Stimulated activated memory B cell treated with anti-CD40 and anti-IgM and Interleukin-4, amounts not matched to agents 10 μg/mL and 1 μg/mL and 100 μg/mL, for 72 hours (primary cell): Measurements from ENCODE around the gene TMEM143.
"Not testable (repeated sequence)": the region's sequence is repeated elsewhere in the genome, so short reads cannot be mapped to it uniquely, and the experiment has no call there.

Source experiments
- ATAC-seq: fragments of 150-1000 bp; cut with Tn5 transposase; 2 replicates; pipeline ENCODE4 v1.10.0; 2021
- H3K27ac Mint-ChIP-seq: one replicate; pipeline ENCODE4 v1.8.0; 2022; ENCODE audit warnings: mild to moderate bottlenecking, mixed read lengths
- H3K27me3 Mint-ChIP-seq: one replicate; pipeline ENCODE4 v1.8.0; 2022; ENCODE audit warnings: mixed read lengths
- H3K36me3 Mint-ChIP-seq: one replicate; pipeline ENCODE4 v1.8.0; 2022; ENCODE audit warnings: mixed read lengths
- H3K4me1 Mint-ChIP-seq: one replicate; pipeline ENCODE4 v1.8.0; 2022; ENCODE audit warnings: mixed read lengths
- H3K4me3 Mint-ChIP-seq: one replicate; pipeline ENCODE4 v1.8.0; 2022; ENCODE audit warnings: mild to moderate bottlenecking, moderate library complexity, mixed read lengths
- H3K9me3 Mint-ChIP-seq: one replicate; pipeline ENCODE4 v1.8.0; 2022; ENCODE audit warnings: mixed read lengths

Gene TMEM143

GRCh38 chr19:48332351-48332661 lies 31.4 kb downstream of the TMEM143 start:
- Mint-ChIP-seq H3K27me3 (no peaks in the 10 kb centered on the region), H3K4me3 (peak overlapping the region; percentile 93), H3K9me3 (no peaks in the 10 kb centered on the region), H3K4me1 (peaks cover 73% of the 10 kb centered on the region), H3K27ac (peak overlapping the region; percentile 97), H3K36me3 (peaks cover 34% of the 10 kb centered on the region)
- no peak for ATAC-seq

DNA sequence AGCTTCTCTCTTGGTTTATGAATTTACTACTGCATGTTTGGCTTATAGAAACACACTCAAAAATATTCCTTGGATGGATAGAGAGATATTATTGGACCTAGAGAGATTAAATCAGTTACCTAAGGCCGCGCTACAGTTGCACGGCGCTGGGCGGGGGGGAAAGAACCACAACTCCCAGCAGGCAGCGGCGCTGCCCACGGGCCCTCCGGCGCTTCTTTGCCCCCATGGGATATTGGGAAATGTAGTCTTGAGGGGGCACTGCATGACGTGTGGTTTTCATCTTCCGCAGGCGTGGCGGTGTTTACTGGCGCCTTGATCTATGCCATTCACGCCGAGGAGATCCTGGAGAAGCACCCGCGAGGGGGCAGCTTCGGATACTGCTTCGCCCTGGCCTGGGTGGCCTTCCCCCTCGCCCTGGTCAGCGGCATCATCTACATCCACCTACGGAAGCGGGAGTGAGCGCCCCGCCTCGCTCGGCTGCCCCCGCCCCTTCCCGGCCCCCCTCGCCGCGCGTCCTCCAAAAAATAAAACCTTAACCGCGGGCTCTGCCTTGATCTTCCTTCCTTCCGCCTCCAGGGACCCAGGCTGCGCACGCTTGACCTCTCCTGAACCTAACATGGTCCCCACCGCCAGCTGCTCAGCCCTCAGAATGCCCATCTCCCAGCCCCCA lies 33.6 kb downstream of the TMEM143 start:
- Mint-ChIP-seq H3K27me3 (no peaks in the 10 kb centered on the region), H3K36me3 (peaks cover 49% of the 10 kb centered on the region), H3K4me1 (peaks cover 89% of the 10 kb centered on the region), H3K4me3 (peak overlapping the region; percentile 81), H3K27ac (peak overlapping the region; percentile 97), H3K9me3 (no peaks in the 10 kb centered on the region)
- peak; percentile 64 for ATAC-seq

DNA sequence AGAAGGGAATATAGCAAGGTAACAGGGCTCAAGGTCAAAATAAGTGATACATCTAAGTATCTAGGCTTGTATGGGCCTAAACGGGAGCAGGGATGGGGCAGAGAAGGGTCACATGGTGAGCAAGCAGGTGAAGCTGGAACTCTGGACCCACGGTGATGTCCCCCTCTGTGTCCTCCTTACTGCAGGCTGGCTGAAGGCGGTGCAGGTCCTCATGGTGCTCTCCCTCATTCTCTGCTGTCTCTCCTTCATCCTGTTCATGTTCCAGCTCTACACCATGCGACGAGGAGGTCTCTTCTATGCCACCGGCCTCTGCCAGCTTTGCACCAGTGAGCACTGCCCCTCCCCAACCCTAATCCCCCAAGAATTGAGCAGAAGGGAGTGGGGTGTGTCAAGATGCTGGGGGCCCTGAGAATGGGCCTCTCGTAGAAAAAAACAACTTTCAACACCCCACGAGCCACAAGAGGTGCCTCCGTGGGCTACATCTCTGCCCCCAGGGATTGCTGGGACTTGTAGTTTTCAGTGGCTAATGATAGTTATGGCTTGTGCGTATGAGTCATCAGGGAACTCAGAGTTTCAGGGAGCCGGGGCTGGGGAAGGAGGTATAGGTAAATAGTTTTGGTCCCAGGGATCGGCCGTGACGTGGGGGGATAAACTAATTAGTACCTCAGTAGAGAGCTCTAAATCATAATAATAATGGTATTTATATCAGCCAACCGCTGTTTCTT lies 34.4 kb downstream of the TMEM143 start:
- H3K27me3 Mint-ChIP-seq, result no peaks in the 10 kb centered on the region

GRCh38 chr19:48325265-48325910 lies 38.4 kb downstream of the TMEM143 start, which contains the start of gene EMP3:
TSS of gene EMP3 (plus strand) at chr19:48325552. CDS start at chr19:48326845, 1,293 bp downstream.
- peak within 1 kb of the TSS; percentile 91 for H3K4me3 Mint-ChIP-seq
- no peaks in the 10 kb centered on the region for H3K9me3 Mint-ChIP-seq
- no peaks in the 10 kb centered on the region for H3K27me3 Mint-ChIP-seq
- peaks cover 37% of the 10 kb centered on the region for H3K36me3 Mint-ChIP-seq
- peak within 1 kb of the TSS; percentile 86 for H3K27ac Mint-ChIP-seq
- H3K4me1 Mint-ChIP-seq, result peaks cover 80% of the 10 kb centered on the region
- peak; percentile 34 for ATAC-seq

More for the DNA sequence above, 34.4 kb downstream of the TMEM143 start:
- H3K4me1 Mint-ChIP-seq, result peaks cover 87% of the 10 kb centered on the region
- no peaks in the 10 kb centered on the region for H3K9me3 Mint-ChIP-seq
- peaks cover 49% of the 10 kb centered on the region for H3K36me3 Mint-ChIP-seq
- no peak for ATAC-seq
- H3K27ac Mint-ChIP-seq, result peak overlapping the region; percentile 97
- peak overlapping the region; percentile 81 for H3K4me3 Mint-ChIP-seq

GRCh38 chr19:48321622-48322591 lies 41.8 kb downstream of the TMEM143 start:
- H3K27ac Mint-ChIP-seq, result peak overlapping the region; percentile 94
- H3K4me3 Mint-ChIP-seq, result peak overlapping the region; percentile 95
- peaks cover 55% of the 10 kb centered on the region for H3K4me1 Mint-ChIP-seq
- H3K27me3 Mint-ChIP-seq, result no peaks in the 10 kb centered on the region
- ATAC-seq, result peak; percentile 88
- peaks cover 11% of the 10 kb centered on the region for H3K36me3 Mint-ChIP-seq
- no peaks in the 10 kb centered on the region for H3K9me3 Mint-ChIP-seq

DNA sequence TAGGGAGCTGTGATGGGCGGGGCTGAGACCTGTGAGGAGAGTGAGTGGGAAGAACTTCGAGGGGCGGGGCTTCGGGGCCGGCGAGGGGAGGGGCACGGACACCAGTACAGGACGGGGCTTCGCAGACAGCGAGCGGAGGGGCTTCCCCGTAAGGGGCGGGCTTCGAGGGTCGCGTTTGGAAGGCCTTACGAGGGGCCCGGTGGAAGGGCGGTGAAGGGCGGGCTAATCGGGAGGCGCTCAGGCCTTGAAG lies 42.4 kb downstream of the TMEM143 start:
- ATAC-seq, result peak; percentile 88
- peak overlapping the region; percentile 95 for H3K4me3 Mint-ChIP-seq
- H3K4me1 Mint-ChIP-seq, result peaks cover 49% of the 10 kb centered on the region
- peaks cover 5% of the 10 kb centered on the region for H3K36me3 Mint-ChIP-seq
- no peaks in the 10 kb centered on the region for H3K9me3 Mint-ChIP-seq
- H3K27me3 Mint-ChIP-seq, result no peaks in the 10 kb centered on the region
- peak overlapping the region; percentile 94 for H3K27ac Mint-ChIP-seq

- peak overlapping the region; percentile 95 for H3K4me3 Mint-ChIP-seq
- H3K36me3 Mint-ChIP-seq, result no peaks in the 10 kb centered on the region
- peak overlapping the region; percentile 94 for H3K27ac Mint-ChIP-seq
- peaks cover 41% of the 10 kb centered on the region for H3K4me1 Mint-ChIP-seq
- H3K27me3 Mint-ChIP-seq, result no peaks in the 10 kb centered on the region
- peak; percentile 38 for ATAC-seq
- no peaks in the 10 kb centered on the region for H3K9me3 Mint-ChIP-seq
Measured at GRCh38 chr19:48319647-48320541, 43.8 kb downstream of the TMEM143 start.

DNA sequence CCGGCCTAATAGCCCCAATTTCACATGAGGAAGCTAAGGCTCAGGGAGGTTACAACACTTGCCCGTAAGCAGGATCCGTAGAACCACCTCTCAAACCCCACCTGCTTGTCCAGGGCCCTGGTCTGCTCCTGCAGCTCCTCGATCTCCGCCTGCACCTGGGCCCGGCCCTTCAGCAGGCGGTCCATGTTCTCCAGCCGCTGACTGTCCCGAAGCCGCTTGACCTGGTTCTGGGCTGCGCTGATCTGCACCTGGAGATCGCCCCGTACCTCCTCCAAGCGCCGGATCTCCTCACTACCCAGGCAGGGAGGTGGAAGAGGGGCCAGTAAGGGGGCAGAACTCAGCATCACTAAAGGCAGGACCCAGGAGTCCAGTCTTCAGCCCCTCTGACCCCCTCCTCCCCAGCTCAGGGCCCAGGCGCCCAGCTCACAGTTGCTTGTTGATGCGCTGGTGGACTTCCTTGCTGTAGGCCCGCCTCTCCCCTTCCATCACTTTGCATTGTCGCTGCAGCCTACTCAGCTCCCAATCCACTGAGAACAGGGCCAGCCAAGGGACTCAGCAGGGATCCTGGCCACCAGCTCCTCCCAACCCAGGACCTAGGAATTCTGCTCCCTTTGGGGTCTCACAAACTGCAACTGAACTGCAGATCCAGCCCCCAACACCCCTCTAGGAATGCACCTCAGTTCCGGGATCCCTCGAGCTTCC lies 45.3 kb downstream of the TMEM143 start:
- no peaks in the 10 kb centered on the region for H3K9me3 Mint-ChIP-seq
- ATAC-seq, result no peak
- peak overlapping the region; percentile 7 for H3K27ac Mint-ChIP-seq
- H3K27me3 Mint-ChIP-seq, result no peaks in the 10 kb centered on the region
- peaks cover 28% of the 10 kb centered on the region for H3K4me1 Mint-ChIP-seq
- H3K36me3 Mint-ChIP-seq, result no peaks in the 10 kb centered on the region
- no peak overlapping the region for H3K4me3 Mint-ChIP-seq

GRCh38 chr19:48317708-48317960 lies 46.1 kb downstream of the TMEM143 start:
- peaks cover 20% of the 10 kb centered on the region for H3K4me1 Mint-ChIP-seq
- not testable (repeated sequence) for H3K27me3 Mint-ChIP-seq

DNA sequence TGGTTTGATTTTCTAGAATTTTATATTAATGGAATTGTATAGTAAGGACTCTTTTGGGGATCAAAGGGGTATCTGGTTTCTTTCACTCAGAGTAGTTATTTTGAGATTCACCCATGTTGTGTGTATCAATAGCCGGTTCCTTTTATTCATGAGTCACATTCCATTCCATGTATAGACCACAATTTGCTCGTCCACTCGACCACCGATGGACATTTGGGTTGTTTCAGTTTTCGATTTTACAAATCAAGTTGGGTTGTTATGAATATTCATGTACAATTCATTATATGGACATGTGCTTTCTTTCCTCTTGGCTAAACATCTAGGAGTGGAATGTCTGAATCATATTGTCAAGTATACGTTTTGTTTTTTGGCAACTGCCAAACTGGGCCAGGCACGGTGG lies 48.0 kb downstream of the TMEM143 start:
- Mint-ChIP-seq H3K27ac (no peak overlapping the region), H3K4me3 (no peak overlapping the region)

More at GRCh38 chr19:48317708-48317960, 46.1 kb downstream of the TMEM143 start:
- not testable (repeated sequence) for H3K27ac Mint-ChIP-seq, H3K4me3 Mint-ChIP-seq, H3K9me3 Mint-ChIP-seq, H3K36me3 Mint-ChIP-seq, ATAC-seq

GRCh38 chr19:48311384-48311783 lies 52.4 kb downstream of the TMEM143 start:
- H3K4me3 Mint-ChIP-seq, result no peak overlapping the region
- H3K27ac Mint-ChIP-seq, result no peak overlapping the region
- H3K36me3 Mint-ChIP-seq, result no peaks in the 10 kb centered on the region
- no peaks in the 10 kb centered on the region for H3K4me1 Mint-ChIP-seq
- H3K27me3 Mint-ChIP-seq, result no peaks in the 10 kb centered on the region
- H3K9me3 Mint-ChIP-seq, result no peaks in the 10 kb centered on the region
- no peak for ATAC-seq

More for the DNA sequence above, 48.0 kb downstream of the TMEM143 start:
- H3K27me3 Mint-ChIP-seq, result no peaks in the 10 kb centered on the region
- no peaks in the 10 kb centered on the region for H3K36me3 Mint-ChIP-seq
- peaks cover 11% of the 10 kb centered on the region for H3K4me1 Mint-ChIP-seq
- no peaks in the 10 kb centered on the region for H3K9me3 Mint-ChIP-seq
- no peak for ATAC-seq

- no peak overlapping the region for H3K4me3 Mint-ChIP-seq
- no peaks in the 10 kb centered on the region for H3K27me3 Mint-ChIP-seq
- ATAC-seq, result no peak
- no peaks in the 10 kb centered on the region for H3K4me1 Mint-ChIP-seq
- no peaks in the 10 kb centered on the region for H3K9me3 Mint-ChIP-seq
- H3K36me3 Mint-ChIP-seq, result no peaks in the 10 kb centered on the region
- no peak overlapping the region for H3K27ac Mint-ChIP-seq
Measured at GRCh38 chr19:48310227-48310626, 53.5 kb downstream of the TMEM143 start.

DNA sequence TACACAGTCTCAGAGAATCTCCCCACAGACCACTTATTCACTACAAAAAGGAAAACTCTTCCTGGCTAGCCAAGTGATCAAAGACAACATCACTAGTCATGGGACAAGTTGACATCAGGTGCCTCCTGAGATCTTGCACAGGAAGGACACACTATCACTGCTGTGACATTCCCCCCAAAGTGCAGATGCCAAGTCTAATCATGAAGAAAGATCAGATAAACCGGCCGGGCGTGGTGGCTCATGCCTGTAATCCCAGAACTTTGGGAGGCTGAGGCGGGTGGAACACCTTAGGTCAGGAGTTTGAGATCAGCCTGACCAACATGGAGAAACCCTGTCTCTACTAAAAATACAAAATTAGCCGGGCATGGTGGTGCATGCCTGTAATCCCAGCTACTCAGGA lies 54.0 kb downstream of the TMEM143 start:
- not testable (repeated sequence) for H3K4me3 Mint-ChIP-seq, H3K36me3 Mint-ChIP-seq, H3K9me3 Mint-ChIP-seq, H3K27ac Mint-ChIP-seq, H3K4me1 Mint-ChIP-seq, ATAC-seq, H3K27me3 Mint-ChIP-seq
